GM19468 (cell line): Measurements from ENCODE around the gene GJD2.

Experiments used
- ATAC-seq: cut with Tn5 transposase; IDR thresholded peaks from one replicate; pipeline ENCODE4 v1.9.1; 2021; ENCODE audit warnings: mild to moderate bottlenecking, moderate library complexity, moderate number of reproducible peaks; ENCODE audit not compliant: unreplicated experiment; ENCODE audit errors: extremely low read depth

Gene GJD2

DNA sequence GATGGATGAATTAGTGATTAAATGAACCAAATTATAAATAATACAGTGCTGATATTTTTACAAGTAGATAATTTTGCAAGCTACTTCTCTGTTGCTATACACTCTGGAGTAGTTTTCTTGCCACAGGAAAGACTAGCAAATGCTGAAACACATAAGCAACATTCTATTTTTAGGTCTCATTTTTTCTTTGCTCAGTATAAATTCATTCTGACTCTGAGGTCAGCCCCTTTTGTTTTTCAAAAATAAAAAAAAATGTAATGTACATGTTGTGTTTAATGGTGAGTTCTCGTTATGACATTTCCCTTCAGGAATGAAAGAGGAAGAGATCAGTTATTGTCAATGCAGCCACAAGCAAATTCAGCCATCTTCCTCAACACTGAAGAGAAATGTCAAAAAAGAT is 24.9 kb downstream of the GJD2 start:
- no peak for ATAC-seq

DNA sequence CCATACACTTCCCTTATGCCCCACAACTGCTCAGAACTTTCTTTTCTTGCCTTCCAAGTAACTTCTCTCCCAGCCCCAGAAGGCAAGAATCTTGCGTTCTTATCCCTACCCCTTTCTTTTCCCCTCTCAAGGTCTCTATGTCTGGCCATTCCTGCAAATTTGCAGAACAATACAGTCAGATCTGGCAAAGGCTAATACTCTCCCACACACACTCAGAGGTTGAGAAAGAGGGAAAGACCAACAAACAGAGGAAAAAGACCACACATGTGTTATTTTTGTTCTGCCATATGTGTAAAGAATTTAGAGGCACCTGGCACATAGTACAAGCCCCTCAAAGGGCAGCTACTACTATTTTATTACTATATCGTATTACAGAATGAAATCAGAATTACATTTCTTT is 25.7 kb downstream of the GJD2 start:
- no peak for ATAC-seq

DNA sequence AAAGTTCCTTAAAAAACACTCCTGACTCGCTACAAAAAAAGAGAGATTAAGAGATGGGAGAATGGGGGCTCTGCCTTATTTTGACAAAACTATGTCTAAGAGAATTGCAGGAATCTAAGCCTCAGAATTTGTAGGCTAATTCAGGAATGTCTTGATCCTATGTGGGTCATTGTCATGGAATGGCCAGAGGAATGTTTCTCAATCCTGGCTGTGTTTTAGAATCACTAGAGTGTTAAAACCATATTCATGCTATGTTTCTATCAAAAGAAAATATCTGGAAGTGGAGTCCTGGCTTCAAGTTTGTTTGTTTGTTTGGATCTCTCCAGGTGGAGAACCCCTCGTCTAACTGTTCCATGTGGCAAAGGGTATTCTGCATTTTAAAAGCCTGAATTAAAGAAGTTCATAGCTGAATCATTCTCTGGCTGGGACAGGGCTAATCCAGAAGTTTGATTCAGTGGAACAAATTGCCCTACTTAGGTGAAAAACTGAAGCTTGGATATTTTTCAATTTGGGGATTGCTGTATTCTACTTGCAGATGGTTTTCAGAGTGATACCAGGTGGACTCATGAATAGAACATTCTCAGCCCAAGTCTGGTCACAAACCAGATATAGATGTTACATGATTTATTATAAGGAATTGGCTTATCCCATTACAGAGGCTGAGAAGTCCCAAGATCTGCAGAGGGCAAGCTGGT is 28.2 kb downstream of the GJD2 start:
- no peak for ATAC-seq

DNA sequence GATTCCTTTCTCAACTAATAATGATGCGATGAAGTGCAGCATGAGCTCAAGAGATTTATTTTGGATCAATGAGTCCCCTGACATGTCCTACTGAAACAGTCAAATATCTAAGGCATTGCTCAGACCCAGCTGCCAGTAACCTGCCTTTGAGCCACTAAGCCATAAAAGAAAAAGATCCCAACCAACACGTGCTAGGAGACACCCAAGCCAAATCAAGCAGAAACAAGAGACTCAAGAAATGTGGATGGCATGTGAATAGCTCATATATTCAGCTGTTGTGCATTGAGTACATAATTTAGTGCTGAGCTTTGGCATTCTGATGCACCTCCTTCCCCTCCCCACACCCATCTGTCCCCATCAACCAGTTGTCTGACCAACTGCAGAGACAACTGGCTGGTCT is 29.2 kb downstream of the GJD2 start:
- no peak for ATAC-seq

DNA sequence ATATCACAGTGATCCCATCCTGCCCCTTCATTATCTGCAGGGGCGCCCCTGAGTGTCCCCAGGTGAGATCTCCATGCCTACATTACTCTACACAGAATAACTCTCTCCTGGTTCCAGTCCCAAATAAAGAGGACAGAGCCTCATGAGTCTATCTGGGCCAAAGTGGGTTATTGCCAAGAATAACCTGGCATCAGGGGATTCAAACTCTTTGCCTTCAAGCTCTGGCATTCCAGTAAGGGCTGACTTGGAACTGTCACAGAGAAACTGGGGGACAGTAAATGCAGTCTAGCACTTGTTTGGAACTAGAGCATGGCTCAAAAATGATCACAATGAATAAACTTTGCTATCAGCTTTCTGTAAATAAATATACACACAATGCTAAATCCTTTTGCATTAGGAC is 30.3 kb downstream of the GJD2 start:
- no peak for ATAC-seq

DNA sequence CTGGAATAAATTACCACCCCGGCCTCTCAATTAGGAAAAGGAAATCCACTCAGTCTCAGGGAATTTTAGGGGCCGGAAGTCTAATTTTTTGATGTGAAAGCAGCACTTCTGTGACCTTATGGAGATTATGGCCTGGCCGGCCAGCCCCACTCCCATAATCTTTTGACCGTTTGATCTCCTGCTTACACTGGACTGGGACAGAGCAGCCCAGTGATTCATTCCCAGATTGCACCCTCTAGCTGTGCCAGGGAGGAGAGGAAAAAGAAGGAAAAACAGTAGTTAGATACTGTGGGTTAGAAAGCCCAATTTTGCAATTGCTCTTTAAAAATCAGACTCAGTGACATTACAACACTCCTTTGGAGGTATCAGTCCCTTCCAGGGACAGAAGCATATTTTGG is 32.4 kb downstream of the GJD2 start:
- no peak for ATAC-seq

DNA sequence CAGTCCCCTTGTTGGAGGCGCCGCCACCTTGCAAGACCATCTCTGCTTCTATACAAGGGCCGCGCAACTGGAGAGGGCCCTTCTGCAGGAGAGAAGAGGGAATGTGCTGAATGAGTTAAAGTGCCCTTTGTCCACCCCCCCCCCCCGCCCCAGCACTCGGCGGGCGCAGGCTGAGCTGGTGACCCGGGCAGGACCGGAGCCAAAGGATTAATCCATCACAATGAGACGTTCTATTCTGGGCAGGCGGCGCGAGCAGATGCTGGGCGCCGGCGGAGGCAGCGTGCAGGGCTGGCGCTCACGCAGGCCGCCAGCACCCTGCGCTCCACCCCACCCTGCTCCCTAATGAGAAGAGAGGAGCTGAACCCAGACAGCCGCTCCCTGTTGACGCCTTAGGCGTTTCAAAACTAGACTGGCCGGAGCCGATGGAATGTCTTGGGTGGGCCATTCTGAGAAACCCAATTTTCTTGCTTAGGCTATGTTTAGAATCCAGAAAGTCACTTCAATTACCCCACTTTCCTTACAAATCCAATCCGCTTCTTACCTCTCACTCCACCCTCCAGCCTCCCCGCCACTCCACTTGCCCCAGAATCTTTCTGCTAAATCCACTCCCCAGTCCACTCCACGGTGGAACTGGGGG is 32.9 kb downstream of the GJD2 start:
- ATAC-seq = no peak

DNA sequence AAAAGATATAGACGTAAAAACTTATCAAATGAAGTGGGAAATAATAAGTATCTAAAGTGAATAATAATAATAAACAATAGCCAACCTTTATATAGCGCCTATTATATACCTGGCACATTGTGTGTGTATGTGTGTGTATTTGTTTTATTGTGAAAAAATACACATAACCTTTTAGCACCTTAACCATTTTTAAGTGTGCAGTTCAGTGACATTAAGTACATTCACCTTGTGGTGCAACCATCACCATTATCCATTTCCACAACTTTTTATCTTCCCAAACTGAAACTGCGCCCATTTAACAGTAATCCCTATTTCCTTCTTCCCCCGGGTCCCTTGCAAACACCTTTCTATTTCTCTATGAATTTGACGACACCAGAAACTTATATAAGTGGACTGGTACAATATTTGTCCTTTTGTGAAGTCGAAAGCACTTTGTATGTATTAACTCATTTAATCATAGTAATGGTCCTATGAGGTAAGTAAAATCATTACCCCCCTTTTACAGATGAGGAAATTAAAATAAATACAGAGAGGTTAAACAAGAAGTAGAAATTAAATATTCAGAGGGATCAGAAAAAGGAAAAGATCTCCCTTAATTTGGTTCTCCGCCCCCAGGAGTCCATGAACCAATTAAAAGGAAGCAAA is 33.5 kb downstream of the GJD2 start:
- ATAC-seq = no peak

DNA sequence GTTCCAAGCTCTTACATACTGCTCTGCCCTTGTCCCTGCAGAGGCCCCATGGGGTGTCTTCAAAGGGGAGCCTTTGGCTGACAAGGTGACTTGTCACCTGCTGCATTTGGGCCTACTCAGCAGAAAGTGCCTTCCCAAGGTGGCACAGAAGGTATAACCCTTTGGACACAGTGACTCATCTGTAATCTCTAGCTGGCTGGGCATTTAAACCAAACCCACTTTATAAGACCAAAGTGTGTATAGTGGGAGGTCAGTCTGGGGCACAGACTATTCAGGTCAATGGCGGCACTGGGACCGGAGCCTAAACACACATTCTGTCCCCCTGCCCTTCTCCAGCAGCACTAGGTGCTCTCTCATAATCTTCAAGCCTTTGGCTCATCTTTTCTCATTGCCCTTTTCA is 35.1 kb downstream of the GJD2 start:
- ATAC-seq = no peak

DNA sequence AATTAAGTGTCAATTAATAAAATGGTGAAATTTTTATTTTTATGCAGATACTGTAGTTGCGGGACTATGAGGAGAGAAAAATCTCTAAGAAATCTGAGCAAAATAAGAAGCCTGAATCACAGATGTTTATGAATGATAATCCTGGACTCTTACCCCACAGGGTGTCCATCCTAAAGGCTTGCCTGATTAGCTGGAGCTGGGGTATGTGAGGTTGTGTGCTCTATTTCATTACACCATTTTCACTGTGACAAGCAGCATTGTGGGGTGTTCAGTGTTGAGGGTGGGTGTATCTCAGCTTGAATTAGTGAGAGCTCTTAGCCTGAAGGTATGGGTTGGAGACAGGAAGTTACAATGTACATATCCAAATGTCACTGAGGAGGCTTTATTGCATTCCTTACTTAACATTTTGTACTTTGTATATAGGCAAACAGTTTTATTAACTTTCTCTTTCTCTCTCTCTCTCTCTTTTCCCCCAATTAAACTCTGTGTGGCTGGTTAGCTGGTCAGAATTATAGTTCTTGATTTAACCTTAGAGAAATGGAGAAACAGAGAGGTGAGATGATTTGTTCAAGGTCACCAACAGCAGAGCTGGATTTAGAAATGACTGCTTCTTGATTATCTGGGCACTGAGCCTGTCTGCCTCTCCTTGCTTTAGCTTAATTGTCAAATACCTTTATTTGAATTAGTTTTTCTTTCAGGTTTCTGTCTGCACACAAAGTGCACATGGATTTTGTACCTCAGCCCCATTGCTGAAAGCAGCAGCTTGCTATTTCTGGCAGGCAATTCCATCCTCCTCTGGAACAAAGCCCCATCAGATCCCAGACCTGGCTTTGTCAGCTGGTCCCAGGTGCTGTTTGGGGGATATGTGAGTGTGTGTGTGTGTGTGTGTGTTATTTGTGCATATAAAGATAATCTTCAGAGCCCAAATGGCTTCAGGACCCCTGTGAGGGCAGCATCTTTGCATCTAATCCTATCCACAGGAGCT is 35.8 kb downstream of the GJD2 start:
- ATAC-seq = no peak

DNA sequence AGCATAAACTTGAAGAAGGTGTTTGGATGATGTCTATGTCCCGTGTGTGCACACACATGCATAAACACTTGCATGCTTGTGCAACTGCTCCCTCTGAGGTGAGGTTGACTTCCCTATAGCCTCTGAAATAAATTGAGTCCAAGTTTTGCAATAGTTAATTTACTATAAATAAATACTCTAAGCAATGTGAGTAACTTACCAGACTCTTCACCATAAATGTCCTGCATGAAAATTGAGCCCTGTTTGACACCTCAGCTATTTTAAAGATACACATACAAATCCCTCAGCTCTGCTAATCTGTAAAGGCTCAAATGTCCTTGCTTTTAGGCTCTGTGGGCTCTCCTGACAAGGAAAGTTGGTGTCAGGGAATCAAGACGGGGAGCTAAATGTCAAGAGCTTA is 37.1 kb downstream of the GJD2 start:
- ATAC-seq = no peak

DNA sequence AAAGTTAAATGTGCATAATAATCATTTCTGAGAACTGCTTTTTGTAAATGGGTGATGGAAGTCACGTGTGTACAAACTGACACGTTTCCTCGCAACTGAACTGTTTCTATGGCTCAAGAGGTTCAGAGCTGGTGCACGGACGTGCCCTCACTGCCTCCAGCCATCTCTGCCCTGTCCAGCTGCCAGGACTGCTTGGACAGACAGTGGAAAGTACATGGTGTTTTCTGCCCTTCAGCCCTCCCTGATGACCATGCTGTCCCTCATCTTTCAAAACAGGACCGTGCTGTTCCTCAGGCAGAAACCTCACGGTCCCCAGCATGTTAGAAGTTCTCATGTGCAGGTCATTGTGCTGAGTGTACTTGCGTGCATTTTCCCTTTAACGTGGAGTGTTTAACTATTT is 38.7 kb downstream of the GJD2 start:
- no peak for ATAC-seq

DNA sequence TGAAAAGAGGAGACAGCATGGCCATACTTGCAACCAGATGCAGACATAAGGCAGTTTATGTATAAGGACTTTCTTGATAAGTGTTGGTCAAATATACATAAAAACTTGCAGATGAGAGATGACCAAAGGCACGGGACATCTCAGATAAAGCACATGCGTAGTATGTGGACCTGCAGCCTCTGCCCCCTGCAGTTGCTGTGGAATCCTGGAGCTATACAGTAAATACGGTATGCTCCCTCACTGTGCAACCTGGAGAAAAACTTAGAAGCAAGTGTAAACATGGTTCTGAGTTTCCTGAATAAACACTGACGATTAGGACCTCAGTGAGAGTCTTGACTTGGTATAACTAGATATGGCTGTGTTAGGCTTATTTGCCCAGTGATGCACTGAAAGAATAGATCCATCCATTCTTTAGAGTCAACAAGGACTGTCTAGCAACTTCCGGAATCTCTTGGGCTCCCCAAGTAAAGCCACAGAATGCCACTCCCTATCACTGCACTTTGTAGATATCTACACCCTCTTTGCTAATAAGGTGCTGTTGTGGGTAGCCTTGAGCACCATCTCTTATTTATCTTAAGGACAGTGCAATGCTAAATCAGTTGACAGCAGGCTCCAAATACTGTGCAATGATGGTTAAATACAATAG is 40.2 kb downstream of the GJD2 start:
- no peak for ATAC-seq

DNA sequence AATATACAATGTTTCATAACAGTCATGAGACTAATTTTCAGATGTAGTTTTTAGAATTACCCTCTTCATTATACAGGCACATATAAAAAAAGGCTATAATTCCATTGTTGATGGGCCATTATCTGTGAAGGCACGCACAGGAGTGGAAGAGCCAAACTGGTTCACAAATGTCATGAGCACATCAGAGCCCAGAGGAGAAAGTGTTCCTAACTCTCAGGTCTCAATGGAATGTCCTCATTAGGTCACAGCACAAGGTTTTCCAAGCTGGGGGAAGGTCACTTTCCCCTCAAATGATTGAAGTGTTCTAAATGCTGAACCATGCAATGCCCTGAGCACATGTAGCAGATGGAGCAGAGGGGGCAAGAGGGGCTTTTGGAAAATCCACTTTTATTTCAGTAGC is 41.2 kb downstream of the GJD2 start:
- ATAC-seq = no peak

DNA sequence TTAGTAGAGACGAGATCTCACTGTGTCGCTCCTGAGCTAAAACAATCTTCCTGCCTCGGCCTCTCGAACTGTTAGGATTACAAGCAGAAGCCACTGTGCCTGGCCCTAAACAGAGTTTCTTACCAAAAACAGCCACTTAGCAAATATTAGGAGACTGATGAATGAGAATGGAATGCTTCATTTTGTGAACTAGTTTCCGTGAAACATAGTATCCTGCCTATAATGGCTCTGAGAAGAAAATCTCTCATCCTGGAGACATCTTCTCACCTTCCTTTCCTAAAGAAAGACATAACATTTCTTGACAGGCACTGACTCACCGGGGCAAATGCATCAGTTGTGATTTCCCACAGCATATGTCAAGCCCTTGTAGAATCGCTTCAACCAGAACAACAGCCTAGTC is 44.9 kb downstream of the GJD2 start:
- ATAC-seq = no peak

DNA sequence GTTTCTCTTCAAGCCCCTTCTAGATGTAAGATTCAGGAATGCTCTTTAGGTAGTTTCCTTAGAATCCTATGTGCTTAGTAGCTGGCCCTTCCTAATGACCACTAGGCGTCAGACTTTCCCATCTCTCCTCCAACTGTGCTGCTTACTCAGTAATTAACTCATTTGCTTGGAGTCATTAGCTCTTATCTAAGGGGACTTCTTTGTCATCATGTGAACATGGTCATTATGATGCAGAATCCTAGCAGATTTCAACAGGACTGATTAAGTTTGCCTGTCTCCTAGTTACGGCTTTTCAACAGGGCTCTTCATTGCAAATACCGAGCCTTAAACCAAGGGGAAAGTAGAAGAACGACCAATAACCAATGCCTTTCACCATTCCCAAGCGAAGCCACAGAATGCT is 46.4 kb downstream of the GJD2 start:
- no peak for ATAC-seq

DNA sequence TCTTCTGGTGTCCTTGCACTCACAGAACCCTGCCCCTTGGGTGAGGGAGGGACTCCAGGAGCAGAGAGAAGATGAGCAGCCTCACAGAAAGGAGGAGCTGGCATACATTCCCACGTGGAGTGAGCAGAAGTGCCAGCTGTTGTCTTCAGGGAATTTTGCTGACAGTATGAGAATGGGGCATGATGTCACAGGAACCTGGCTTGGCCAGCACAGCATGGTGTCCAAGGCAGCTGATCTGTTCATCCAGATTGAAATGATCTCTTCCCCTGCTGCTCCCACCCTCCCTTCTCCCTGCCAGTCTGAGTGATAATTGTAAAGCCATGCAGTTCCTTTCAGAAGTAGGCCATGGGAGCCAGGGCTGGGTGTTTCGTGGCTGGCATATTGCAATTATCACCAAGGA is 53.3 kb downstream of the GJD2 start:
- no peak for ATAC-seq
